K562 (cell line): ENCODE data around the gene SLC1A2. TPM values are rescaled to one million over a fixed set of nuclear protein-coding genes. Genes with fewer than 3 reads are reported as not detected.

Experiments
- ATAC-seq: fragments of 200-7000 bp; cut with Tn5 transposase; 3 replicates; pipeline ENCODE4 v1.9.1; 2020; ENCODE audit warnings: moderate library complexity
- BruUV-seq: library from RNA; stranded (reverse); fragments of 400-500 nt; replicated peaks from 2 replicates; lab custom pipeline; 2021; lab: Mats Ljungman, UMichigan
- CTCF ChIA-PET: fragments of 300-600 bp; formaldehyde crosslinking; extraction: SDS; loops from one replicate; lab custom pipeline; 2021; ENCODE audit warnings: low intra/inter-chr PET ratio; lab: Yijun Ruan, JAX
- POLR2A ChIA-PET: fragments of 300-600, 350-650 bp; sonication (Branson Sonifier 250); formaldehyde crosslinking; extraction: SDS; loops from one replicate; lab custom pipeline; 2021; ENCODE audit warnings: antibody characterized with exemption, inconsistent platforms; lab: Yijun Ruan, JAX
- DNase-seq, 4 experiments: peaks; one replicate each; pipeline versions ENCODE4 v3.0.0 to v3.0.0-alpha.2; 2011 to 2018; ENCODE audit warnings: low spot score in 3 of 4, mixed read lengths in 3 of 4; ENCODE audit errors: extremely low read depth in 1 of 4
- FAIRE-seq: peaks from 2 replicates; lab custom pipeline; 2011; peaks lifted over from hg19 to GRCh38; lab: Jason Lieb, UNC
- H2AFZ ChIP-seq: 2 replicates; pipeline ENCODE4 v1.6.0; 2011; ENCODE audit warnings: low read depth, low read length, control low read depth, inconsistent platforms
- H3K27ac ChIP-seq: fragments of 200-600 bp; 3 replicates; pipeline ENCODE4 v1.8.0; 2011; ENCODE audit warnings: low read depth, mild to moderate bottlenecking, control low read depth, inconsistent platforms, low read length, moderate library complexity, mixed read lengths; ENCODE audit errors: extremely low read depth
- H3K27me3 ChIP-seq, 2 experiments: fragments of 300-600 bp in 1 of 2; 2 replicates in 1 of 2; 3 replicates in 1 of 2; pipeline versions ENCODE4 v1.6.0 to v1.8.0; 2011; ENCODE audit warnings: inconsistent platforms in 2 of 2, low read length in 2 of 2, mild to moderate bottlenecking in 1 of 2, mixed read lengths in 1 of 2, moderate library complexity in 1 of 2; ENCODE audit not compliant: control insufficient read depth in 2 of 2, insufficient read depth in 2 of 2
- H3K36me3 ChIP-seq: fragments of 300-600 bp; 3 replicates; pipeline ENCODE4 v1.8.0; 2011; ENCODE audit warnings: mild to moderate bottlenecking, low read length, inconsistent platforms; ENCODE audit not compliant: control insufficient read depth, insufficient read depth
- H3K4me1 ChIP-seq, 2 experiments: fragments of 200-600 bp in 1 of 2; replicated peaks in 1 of 2; 2 replicates in 1 of 2; 3 replicates in 1 of 2; pipeline versions ENCODE4 v1.5.1 to v1.8.0; 2011; ENCODE audit warnings: inconsistent platforms in 2 of 2, low read length in 2 of 2, mild to moderate bottlenecking in 1 of 2, mixed read lengths in 1 of 2, moderate library complexity in 1 of 2; ENCODE audit not compliant: control insufficient read depth in 2 of 2, insufficient read depth in 2 of 2
- H3K4me2 ChIP-seq: 2 replicates; pipeline ENCODE4 v1.6.1; 2011; ENCODE audit warnings: low read length, control low read depth, inconsistent platforms, mixed read lengths; ENCODE audit not compliant: insufficient read depth
- H3K4me3 ChIP-seq: fragments of 200-600 bp; sonication (generic), shearing (Covaris generic); 2 replicates; pipeline ENCODE4 v1.5.1; 2016; ENCODE audit warnings: control low read depth, inconsistent platforms
- H3K79me2 ChIP-seq: fragments of 200-600 bp; 3 replicates; pipeline ENCODE4 v1.8.0; 2011; ENCODE audit warnings: low read length, inconsistent platforms; ENCODE audit not compliant: control insufficient read depth, insufficient read depth
- H3K9ac ChIP-seq, 2 experiments: 2 replicates each; pipeline versions ENCODE4 v1.6.0 to v1.6.1; 2011; ENCODE audit warnings: low read depth in 2 of 2, low read length in 2 of 2, control low read depth in 1 of 2, inconsistent platforms in 1 of 2, mild to moderate bottlenecking in 1 of 2, mixed read lengths in 1 of 2; ENCODE audit not compliant: insufficient read depth in 1 of 2
- H3K9me1 ChIP-seq: one replicate; pipeline ENCODE4 v1.6.0; 2011; ENCODE audit warnings: inconsistent platforms, mild to moderate bottlenecking, low read length, moderate library complexity; ENCODE audit not compliant: control insufficient read depth, insufficient read depth
- H3K9me3 ChIP-seq: replicated peaks from 2 replicates; pipeline ENCODE4 v1.5.1; 2011; ENCODE audit warnings: low read depth, low read length, inconsistent platforms; ENCODE audit not compliant: control insufficient read depth, insufficient read depth
- H4K20me1 ChIP-seq: replicated peaks from 2 replicates; pipeline ENCODE4 v1.6.1; 2011; ENCODE audit warnings: low read length, inconsistent platforms, mixed read lengths; ENCODE audit not compliant: control insufficient read depth, insufficient read depth
- E2F1 ChIP-seq: sonication (generic); formaldehyde crosslinking; IDR thresholded peaks from 2 replicates; pipeline ENCODE4 v1.8.1; 2023; ENCODE audit warnings: mild to moderate bottlenecking, missing genetic modification reagents, moderate library complexity
- KDM2B ChIP-seq: fragments of 250-450 bp; sonication (Bioruptor Pico); IDR thresholded peaks from 2 replicates; pipeline ENCODE4 v1.8.0; 2021; ENCODE audit warnings: mild to moderate bottlenecking, moderate library complexity
- RBM14 ChIP-seq: fragments of 200-400 bp; formaldehyde crosslinking; IDR thresholded peaks from 2 replicates; pipeline ENCODE4 v1.6.1; 2018; ENCODE audit warnings: low read depth, mild to moderate bottlenecking, low read length, moderate library complexity, borderline replicate concordance; ENCODE audit not compliant: insufficient read depth
- WGBS: fragments of 100-300 bp; shearing (Covaris generic); methylation state at CpG from one replicate; pipeline ENCODE4 v1.1.6; 2016; ENCODE audit warnings: low coverage, mixed read lengths; ENCODE audit not compliant: insufficient coverage; ENCODE audit errors: missing lambda C conversion rate; 5-methylcytosine and 5-hydroxymethylcytosine counted together
- in situ Hi-C: fragments of 300-500 bp; cut with MboI; formaldehyde crosslinking; loops from 4 replicates; pipeline ENCODE4 v1.15.0; 2018; ENCODE audit warnings: inconsistent platforms, mixed read lengths
- intact Hi-C: fragments of 100-400 bp; cut with micrococcal nuclease; formaldehyde crosslinking; loops from 2 replicates; pipeline ENCODE4 v1.14.2; 2022
- polyA plus RNA-seq, 8 experiments: library from polyadenylated mRNA; depleted of rRNA in 4 of 8; stranded (reverse) in 5 of 8; unstranded in 3 of 8; fragments of >200 nt; fragmentation: Nextera tagmentation in 2 of 8; fragmentation: Illumina TruSeq in 1 of 8; extraction: Ambion mirVana in 2 of 8; extraction: Trizol in 1 of 8; gene quantifications; 2 replicates each; pipeline versions ENCODE4 v1.2.1 to v1.2.3, GENCODE V29; 2011 to 2014; ENCODE audit warnings: inconsistent platforms in 1 of 8, missing spikeins in 1 of 8
- total RNA-seq, 7 experiments: library from RNA; depleted of rRNA in 6 of 7; stranded (reverse); fragments of >200 nt in 6 of 7; fragmentation: Illumina TruSeq in 2 of 7; extraction: Trizol in 2 of 7; gene quantifications; 2 replicates each; pipeline versions ENCODE4 v1.2.1 to v1.2.3, GENCODE V29; 2011 to 2021; ENCODE audit warnings: low replicate concordance in 1 of 7

SLC1A2 gene
- total and polyA plus RNA-seq, 9 of the 15 experiments (the other 6 are each of a cell fraction or from before 2014, with no cell fraction given): 0.03 to 0.07 (median 0.04) TPM; not detected in 5

- DNase-seq (no peak), ATAC-seq (no peak), FAIRE-seq (no peak)
- WGBS: 0% methylated on average over 1 of the region's 1 CpG
- H4K20me1 ChIP-seq: no peaks in the 10 kb centered on the region
- H3K9me3 ChIP-seq: no peaks in the 10 kb centered on the region
- H3K4me1 ChIP-seq: no peaks in the 10 kb centered on the region; a peak in 1 of 5 replicates
- H3K4me3 ChIP-seq: no peak overlapping the region
- H3K9me1 ChIP-seq: no peaks in the 10 kb centered on the region
- no TSS peak for BruUV-seq
- H3K36me3 ChIP-seq: no peaks in the 10 kb centered on the region
- H3K4me2 ChIP-seq: no peak overlapping the region
- no peaks in the 10 kb centered on the region for H3K79me2 ChIP-seq
- intact Hi-C loops (no loop called here), in situ Hi-C loops (loop anchor here (25.0 kb wide), 1 partner anchor 304 kb away; no protein-coding TSS in a partner anchor)
- no peak overlapping the region for H3K9ac ChIP-seq
- H3K27ac ChIP-seq: no peak overlapping the region
- CTCF ChIA-PET: interaction anchor here (0.9 kb wide), 1 partner anchor 243 kb away, joined by 4 read pairs; no protein-coding TSS in a partner anchor
- H2AFZ ChIP-seq: no peak overlapping the region
- POLR2A ChIA-PET: interaction anchor here (0.5 kb wide), 1 partner anchor 44 kb away, joined by 3 read pairs; no protein-coding TSS in a partner anchor
- no peak for TF ChIP-seq KDM2B (CRISPR knock-in tag)
- no peak for TF ChIP-seq RBM14
- TF ChIP-seq E2F1 (CRISPR knock-in tag): no peak
- peaks cover 0 to 3% of the 10 kb centered on the region in 2 experiments; a peak in 3 of 5 replicates for H3K27me3 ChIP-seq
Observed at GRCh38 chr11:35241531-35241930, 177.8 kb downstream of the SLC1A2 start.
